Brain microvascular endothelial cell (primary cell): Measurements from ENCODE around the gene KCNK4.
A peak's percentile ranks its signal among the peaks of the same experiment; 100 is the strongest.

Experiments used
- DNase-seq: peaks from one replicate; pipeline ENCODE4 v3.0.0-alpha.2; 2020
- H3K27ac ChIP-seq: fragments of 250-450 bp; sonication (Bioruptor Pico); 2 replicates; pipeline ENCODE4 v1.5.1; 2020; ENCODE audit warnings: mild to moderate bottlenecking, moderate library complexity
- H3K27me3 ChIP-seq: fragments of 250-450 bp; sonication (Bioruptor Pico); replicated peaks from 2 replicates; pipeline ENCODE4 v1.5.1; 2020; ENCODE audit warnings: mild to moderate bottlenecking
- H3K36me3 ChIP-seq: fragments of 250-450 bp; sonication (Bioruptor Pico); replicated peaks from 2 replicates; pipeline ENCODE4 v1.5.1; 2020; ENCODE audit warnings: mild to moderate bottlenecking
- H3K4me3 ChIP-seq: 2 replicates; pipeline ENCODE4 v1.5.1; 2011; ENCODE audit warnings: low read depth, mild to moderate bottlenecking, control low read depth, low read length, moderate library complexity
- CTCF ChIP-seq: IDR thresholded peaks from 2 replicates; pipeline ENCODE4 v1.5.1; 2011; ENCODE audit warnings: low read depth, mild to moderate bottlenecking, moderate library complexity, low read length, control low read depth, inconsistent platforms; ENCODE audit errors: missing control alignments
- in situ Hi-C: cut with HindIII; loops from 2 replicates; pipeline ENCODE4 v1.10.0; 2017; ENCODE audit warnings: low sequenced_read_pairs, low pct_ligation_motif_present

Gene KCNK4

GRCh38 chr11:64340671-64341335, 49.7 kb downstream of the KCNK4 start:
- TF ChIP-seq CTCF = peak; percentile 32
- Histone ChIP-seq H3K27me3 (no peaks in the 10 kb centered on the region), H3K4me3 (no peak overlapping the region), H3K27ac (no peak overlapping the region), H3K36me3 (no peaks in the 10 kb centered on the region)
- in situ Hi-C loops = no loop called here
- DNase-seq = no peak

DNA sequence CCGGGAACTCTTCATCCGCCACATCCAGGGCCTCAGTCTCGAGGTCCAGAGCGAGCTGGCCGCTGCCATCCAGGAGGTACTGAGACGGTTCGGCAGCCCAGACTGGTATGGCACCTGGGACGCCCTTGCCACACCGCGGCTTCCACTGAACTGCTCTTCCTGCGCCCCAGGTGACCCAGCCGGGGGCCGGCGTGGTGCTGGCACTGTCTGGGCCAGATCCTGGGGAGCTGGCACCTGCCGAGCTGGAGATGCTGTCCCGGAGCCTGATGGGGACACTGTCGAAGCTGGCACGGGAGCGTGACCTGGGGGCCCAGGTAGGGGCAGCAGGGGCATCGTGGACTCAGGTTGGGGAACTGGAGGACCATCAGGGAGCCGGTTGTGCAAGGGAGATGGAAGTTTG, 50.3 kb downstream of the KCNK4 start:
- in situ Hi-C loops = no loop called here
- Histone ChIP-seq H3K27ac (no peak overlapping the region), H3K4me3 (no peak overlapping the region), H3K27me3 (no peaks in the 10 kb centered on the region), H3K36me3 (no peaks in the 10 kb centered on the region)
- TF ChIP-seq CTCF = no peak
- no peak for DNase-seq

DNA sequence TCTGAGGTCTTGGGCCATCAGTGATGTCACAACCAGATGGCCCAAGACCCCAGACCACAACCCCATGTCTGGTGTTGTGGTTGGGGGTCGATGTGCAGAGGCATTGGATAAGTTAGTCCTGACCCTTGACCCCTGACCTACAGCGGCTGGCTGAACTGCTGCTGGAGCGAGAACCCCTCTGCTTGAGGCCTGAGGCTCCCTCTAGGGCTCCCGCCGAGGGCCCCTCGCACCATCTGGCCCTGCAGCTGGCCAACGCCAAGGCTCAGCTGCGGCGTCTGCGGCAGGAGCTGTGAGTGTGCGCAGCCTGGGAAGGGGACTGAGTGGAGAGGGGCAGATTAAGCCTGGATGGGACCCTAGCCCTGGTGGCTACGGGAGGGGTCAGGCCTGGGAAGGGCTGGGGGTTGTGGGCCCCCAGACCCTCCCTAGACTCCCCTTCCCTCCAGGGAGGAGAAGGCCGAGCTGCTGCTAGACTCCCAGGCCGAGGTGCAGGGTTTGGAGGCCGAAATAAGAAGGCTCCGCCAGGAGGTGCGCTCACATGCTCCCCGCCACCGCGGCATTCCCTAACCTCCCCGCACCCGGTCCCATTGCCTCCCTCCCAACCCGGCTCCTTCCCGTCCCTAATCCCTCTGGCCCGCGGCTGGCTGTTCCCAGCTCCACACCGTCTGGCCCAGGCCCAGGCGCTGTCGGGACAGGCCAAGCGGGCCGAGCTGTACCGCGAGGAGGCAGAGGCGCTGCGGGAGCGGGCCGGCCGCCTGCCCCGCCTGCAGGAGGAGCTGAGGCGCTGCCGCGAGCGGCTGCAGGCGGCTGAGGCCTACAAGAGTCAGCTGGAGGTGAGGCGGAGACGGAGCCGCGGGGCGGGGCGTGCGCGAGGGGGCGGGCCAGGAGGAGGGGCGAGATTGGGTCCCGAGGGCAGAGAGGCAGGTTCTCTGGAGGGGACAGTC, 51.0 kb downstream of the KCNK4 start:
- H3K27ac ChIP-seq = no peak overlapping the region
- peak overlapping the region; percentile 35 for H3K4me3 ChIP-seq
- in situ Hi-C loops = no loop called here

GRCh38 chr11:64342869-64343745, 52.0 kb downstream of the KCNK4 start:
- no peak for TF ChIP-seq CTCF
- in situ Hi-C loops = no loop called here
- DNase-seq = peak; percentile 7
- Histone ChIP-seq H3K27me3 (no peaks in the 10 kb centered on the region), H3K4me3 (no peak overlapping the region), H3K27ac (no peak overlapping the region), H3K36me3 (no peaks in the 10 kb centered on the region)

More for the DNA sequence above, 51.0 kb downstream of the KCNK4 start:
- TF ChIP-seq CTCF = no peak
- peak; percentile 82 for DNase-seq
- no peaks in the 10 kb centered on the region for H3K36me3 ChIP-seq
- no peaks in the 10 kb centered on the region for H3K27me3 ChIP-seq

DNA sequence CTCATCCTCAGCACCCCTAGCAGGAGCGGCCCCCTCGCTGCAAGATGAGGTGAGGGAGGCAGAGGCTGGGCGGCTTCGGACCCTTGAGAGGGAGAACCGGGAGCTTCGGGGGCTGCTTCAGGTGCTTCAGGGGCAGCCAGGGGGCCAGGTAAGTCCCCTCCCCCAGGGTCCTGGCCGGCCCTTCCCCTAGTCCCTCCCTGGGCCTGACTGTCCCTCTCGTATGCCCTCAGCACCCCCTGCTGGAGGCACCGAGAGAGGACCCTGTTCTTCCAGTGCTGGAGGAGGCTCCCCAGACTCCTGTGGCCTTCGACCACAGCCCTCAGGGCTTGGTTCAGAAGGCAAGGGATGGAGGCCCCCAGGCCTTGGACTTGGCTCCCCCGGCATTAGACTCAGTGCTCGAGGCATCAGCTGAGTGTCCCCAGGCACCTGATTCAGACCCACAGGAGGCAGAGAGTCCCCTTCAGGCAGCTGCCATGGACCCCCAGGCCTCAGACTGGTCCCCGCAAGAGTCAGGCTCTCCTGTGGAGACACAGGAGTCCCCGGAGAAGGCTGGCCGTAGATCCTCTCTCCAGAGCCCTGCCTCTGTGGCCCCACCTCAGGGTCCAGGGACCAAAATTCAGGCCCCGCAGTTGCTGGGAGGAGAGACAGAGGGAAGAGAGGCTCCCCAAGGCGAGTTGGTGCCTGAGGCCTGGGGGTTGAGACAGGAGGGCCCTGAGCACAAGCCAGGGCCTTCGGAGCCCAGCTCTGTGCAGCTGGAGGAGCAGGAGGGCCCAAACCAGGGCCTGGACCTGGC, 52.9 kb downstream of the KCNK4 start:
- in situ Hi-C loops = no loop called here
- no peaks in the 10 kb centered on the region for H3K27me3 ChIP-seq
- TF ChIP-seq CTCF = peak; percentile 44
- no peak overlapping the region for H3K27ac ChIP-seq
- no peaks in the 10 kb centered on the region for H3K36me3 ChIP-seq
- H3K4me3 ChIP-seq = no peak overlapping the region
- DNase-seq = no peak
